Retinal pigment epithelial cell (primary cell): Measurements from ENCODE around the gene RHBG.

Experiments
- DNase-seq: peaks from one replicate; pipeline ENCODE4 v3.0.0-alpha.2; 2010; ENCODE audit warnings: low read depth
- H3K4me3 ChIP-seq: 2 replicates; pipeline ENCODE4 v1.5.1; 2011; ENCODE audit warnings: mild to moderate bottlenecking, low read length, control low read depth, moderate library complexity
- TF ChIP-seq, protein P1 (sequence below): conservative IDR thresholded peaks from 2 replicates; pipeline ENCODE4 v1.5.1; 2011; ENCODE audit warnings: low read depth, low read length, control low read depth, inconsistent platforms

RHBG gene

GRCh38 chr1:156429313-156430060 lies 60.5 kb downstream of the RHBG start:
- TF ChIP-seq, protein P1, sequence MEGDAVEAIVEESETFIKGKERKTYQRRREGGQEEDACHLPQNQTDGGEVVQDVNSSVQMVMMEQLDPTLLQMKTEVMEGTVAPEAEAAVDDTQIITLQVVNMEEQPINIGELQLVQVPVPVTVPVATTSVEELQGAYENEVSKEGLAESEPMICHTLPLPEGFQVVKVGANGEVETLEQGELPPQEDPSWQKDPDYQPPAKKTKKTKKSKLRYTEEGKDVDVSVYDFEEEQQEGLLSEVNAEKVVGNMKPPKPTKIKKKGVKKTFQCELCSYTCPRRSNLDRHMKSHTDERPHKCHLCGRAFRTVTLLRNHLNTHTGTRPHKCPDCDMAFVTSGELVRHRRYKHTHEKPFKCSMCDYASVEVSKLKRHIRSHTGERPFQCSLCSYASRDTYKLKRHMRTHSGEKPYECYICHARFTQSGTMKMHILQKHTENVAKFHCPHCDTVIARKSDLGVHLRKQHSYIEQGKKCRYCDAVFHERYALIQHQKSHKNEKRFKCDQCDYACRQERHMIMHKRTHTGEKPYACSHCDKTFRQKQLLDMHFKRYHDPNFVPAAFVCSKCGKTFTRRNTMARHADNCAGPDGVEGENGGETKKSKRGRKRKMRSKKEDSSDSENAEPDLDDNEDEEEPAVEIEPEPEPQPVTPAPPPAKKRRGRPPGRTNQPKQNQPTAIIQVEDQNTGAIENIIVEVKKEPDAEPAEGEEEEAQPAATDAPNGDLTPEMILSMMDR = no peak
- no peak for DNase-seq
- H3K4me3 ChIP-seq = no peak overlapping the region

DNA sequence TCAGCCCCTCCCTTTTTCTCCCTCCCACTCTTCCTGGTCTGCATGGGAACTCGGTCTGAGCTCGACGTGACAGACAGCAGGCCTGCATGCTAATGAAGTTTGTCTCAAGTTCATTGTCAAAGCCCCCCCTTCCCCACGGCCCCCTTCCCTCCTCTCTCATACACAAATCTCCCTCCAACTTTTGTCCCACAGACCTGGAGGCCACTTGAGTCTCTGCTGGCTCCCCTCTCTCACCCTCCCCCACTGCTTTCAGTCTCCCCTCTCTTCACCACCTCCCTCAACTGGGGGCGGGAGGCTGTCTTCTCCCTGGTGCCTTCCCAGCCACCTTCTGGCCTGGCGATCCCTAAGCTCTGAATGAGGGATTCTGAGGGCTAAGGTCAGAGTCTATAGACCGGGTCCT lies 61.3 kb downstream of the RHBG start:
- no peak overlapping the region for H3K4me3 ChIP-seq
- no peak for DNase-seq
- TF ChIP-seq, protein P1 = no peak

GRCh38 chr1:156430866-156431265 lies 61.9 kb downstream of the RHBG start:
- TF ChIP-seq, protein P1 = no peak
- H3K4me3 ChIP-seq = no peak overlapping the region
- no peak for DNase-seq

GRCh38 chr1:156431366-156431765 lies 62.4 kb downstream of the RHBG start:
- TF ChIP-seq, protein P1 = no peak
- H3K4me3 ChIP-seq = no peak overlapping the region
- DNase-seq = no peak

DNA sequence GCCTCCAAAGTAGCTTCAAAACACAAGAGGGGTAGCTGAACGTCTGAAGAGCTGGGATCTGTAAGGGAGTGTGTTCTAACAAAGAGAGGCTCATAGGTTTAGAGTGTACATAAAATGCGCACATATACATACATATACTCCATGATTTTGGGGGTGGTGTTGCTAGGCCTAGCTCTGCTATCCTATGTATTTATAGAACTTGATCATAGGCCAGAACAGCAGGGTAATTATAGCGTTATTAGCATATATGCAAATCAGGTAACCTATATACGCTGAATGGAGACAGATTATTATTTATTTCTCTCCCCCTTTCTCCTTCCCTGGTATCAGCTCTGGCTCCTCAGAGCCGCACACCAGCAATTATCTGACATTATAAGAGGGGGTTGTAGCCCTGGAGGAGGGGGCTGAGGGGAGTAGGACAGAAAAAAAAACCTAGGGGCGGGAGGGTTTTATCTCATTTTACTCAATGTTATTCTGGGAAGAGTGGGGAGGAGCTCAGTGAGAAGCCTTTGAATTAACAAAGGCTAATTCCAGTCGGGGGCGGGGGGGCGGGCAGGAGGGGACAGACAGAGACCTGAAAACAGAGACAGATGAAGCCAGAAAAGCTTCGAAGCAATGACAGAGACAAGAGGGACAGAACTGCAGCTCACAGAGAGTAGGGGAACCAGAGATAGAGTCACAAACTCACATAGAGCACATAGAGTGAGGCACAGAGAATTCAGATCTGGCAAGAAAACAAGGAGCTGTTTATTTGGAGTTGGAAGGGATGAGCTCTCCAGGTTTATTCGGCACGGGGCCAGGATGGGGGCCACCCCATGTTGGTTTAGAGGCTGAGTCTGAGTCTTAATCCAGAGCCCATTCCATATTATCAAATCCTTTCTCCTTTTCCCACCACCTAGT lies 63.0 kb downstream of the RHBG start:
- no peak overlapping the region for H3K4me3 ChIP-seq
- TF ChIP-seq, protein P1 = no peak

DNA sequence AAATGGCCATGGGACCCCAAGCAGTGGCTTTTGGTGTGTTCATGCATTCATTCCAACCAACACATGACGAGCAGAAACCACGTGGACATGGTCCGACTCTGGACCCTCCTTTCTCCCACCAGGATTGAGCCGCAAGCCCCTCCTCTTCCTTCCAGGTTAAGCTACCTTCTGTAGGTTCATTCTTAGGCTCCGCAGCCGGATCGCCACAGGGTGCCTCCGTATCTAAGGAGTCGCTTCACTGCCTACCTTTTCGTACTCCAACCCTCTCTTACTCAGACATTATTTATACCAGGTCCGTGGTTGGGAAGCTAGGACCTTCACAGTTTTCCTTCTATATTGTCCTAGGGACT lies 63.6 kb downstream of the RHBG start:
- DNase-seq = no peak
- no peak overlapping the region for H3K4me3 ChIP-seq
- TF ChIP-seq, protein P1 = no peak

More for the DNA sequence above, 63.0 kb downstream of the RHBG start:
- DNase-seq = no peak
